Measurements from ENCODE around the gene TACC2. TPM values are rescaled to one million over a fixed set of nuclear protein-coding genes. Genes with fewer than 3 reads are reported as not detected.

The TACC2 gene
- total and polyA plus RNA-seq, 2 experiments from 2014 or later: 30.8 to 35.9 TPM

- TF ChIP-seq, protein P1, sequence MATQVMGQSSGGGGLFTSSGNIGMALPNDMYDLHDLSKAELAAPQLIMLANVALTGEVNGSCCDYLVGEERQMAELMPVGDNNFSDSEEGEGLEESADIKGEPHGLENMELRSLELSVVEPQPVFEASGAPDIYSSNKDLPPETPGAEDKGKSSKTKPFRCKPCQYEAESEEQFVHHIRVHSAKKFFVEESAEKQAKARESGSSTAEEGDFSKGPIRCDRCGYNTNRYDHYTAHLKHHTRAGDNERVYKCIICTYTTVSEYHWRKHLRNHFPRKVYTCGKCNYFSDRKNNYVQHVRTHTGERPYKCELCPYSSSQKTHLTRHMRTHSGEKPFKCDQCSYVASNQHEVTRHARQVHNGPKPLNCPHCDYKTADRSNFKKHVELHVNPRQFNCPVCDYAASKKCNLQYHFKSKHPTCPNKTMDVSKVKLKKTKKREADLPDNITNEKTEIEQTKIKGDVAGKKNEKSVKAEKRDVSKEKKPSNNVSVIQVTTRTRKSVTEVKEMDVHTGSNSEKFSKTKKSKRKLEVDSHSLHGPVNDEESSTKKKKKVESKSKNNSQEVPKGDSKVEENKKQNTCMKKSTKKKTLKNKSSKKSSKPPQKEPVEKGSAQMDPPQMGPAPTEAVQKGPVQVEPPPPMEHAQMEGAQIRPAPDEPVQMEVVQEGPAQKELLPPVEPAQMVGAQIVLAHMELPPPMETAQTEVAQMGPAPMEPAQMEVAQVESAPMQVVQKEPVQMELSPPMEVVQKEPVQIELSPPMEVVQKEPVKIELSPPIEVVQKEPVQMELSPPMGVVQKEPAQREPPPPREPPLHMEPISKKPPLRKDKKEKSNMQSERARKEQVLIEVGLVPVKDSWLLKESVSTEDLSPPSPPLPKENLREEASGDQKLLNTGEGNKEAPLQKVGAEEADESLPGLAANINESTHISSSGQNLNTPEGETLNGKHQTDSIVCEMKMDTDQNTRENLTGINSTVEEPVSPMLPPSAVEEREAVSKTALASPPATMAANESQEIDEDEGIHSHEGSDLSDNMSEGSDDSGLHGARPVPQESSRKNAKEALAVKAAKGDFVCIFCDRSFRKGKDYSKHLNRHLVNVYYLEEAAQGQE (IDR thresholded peaks at IDR 0.05; ENCODE audit: unreplicated experiment): no peak
- TF ChIP-seq ZNF331 (CRISPR knock-in tag; IDR thresholded peaks at IDR 0.05; ENCODE audit: low read depth): no peak
- no peak for TF ChIP-seq POLR2AphosphoS5 (IDR thresholded peaks at IDR 0.05; ENCODE audit: low read depth)
- no peak for TF ChIP-seq EZH2 (IDR thresholded peaks at IDR 0.05; ENCODE audit: low read depth, unreplicated experiment)
- no peak for TF ChIP-seq CREB1 (CRISPR knock-in tag; IDR thresholded peaks at IDR 0.05; ENCODE audit: low read depth)
- TF ChIP-seq ZNF114 (CRISPR knock-in tag; IDR thresholded peaks at IDR 0.05): no peak
Observed at GRCh38 chr10:121999301-121999700, 10.3 kb downstream of the TACC2 start (continued).

DNA sequence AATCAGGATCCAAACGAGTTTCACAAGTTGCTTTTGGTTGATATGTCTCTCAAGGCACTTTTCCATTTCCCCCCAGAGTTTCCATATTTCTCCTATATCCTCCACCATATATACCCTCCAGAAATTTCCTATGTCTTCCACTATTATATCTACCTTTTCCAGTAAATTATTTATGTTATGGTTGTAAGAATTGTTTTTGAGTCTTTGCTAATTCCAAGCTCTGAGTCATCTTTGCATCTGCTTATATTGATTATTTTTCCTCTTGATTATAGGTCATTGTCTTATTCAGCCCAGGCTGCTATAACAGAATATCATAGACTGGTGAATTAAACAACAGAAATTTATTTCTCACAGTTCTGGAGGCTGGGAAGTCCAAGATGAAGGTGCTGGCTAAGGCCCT lies 12.7 kb downstream of the TACC2 start:
- Histone ChIP-seq H3K79me2 (replicated peaks; ENCODE audit: insufficient read depth) (no peaks in the 10 kb centered on the region), H3K27me3 (ENCODE audit: insufficient read depth) (no peaks in the 10 kb centered on the region), H3K4me1 (ENCODE audit: insufficient read depth) (no peaks in the 10 kb centered on the region), H3K9me2 (ENCODE audit: insufficient read depth) (0 out of 2 replicates have a peak, but pooled peaks cover 3% of the 10 kb centered on the region), H3K4me3 (no peak overlapping the region), H3K27ac (ENCODE audit: low read depth) (no peak overlapping the region), H3F3A (replicated peaks; ENCODE audit: low read depth) (no peaks in the 10 kb centered on the region), H2AFZ (no peak overlapping the region), H3K36me3 (ENCODE audit: insufficient read depth) (no peaks in the 10 kb centered on the region), H4K20me1 (replicated peaks; ENCODE audit: insufficient read depth) (no peaks in the 10 kb centered on the region), H3K4me2 (no peak overlapping the region)
- no peak overlapping the region for H3K27ac Mint-ChIP-seq
- ATAC-seq: no peak
- DNase-seq (ENCODE audit: low spot score): no peak
- peaks cover 5% of the 10 kb centered on the region for H3K27me3 Mint-ChIP-seq (ENCODE audit: insufficient read depth, low read depth, poor library complexity)
- H3K4me1 Mint-ChIP-seq: no peaks in the 10 kb centered on the region
- TF ChIP-seq, protein P1 (IDR thresholded peaks at IDR 0.05; ENCODE audit: unreplicated experiment): no peak
- TF ChIP-seq POLR2AphosphoS5 (IDR thresholded peaks at IDR 0.05; ENCODE audit: low read depth) (no peak), EZH2phosphoT487 (IDR thresholded peaks at IDR 0.05; ENCODE audit: unreplicated experiment) (no peak), ETS1 (IDR thresholded peaks at IDR 0.05) (no peak), CREB1 (CRISPR knock-in tag; IDR thresholded peaks at IDR 0.05; ENCODE audit: low read depth) (no peak), STAT1 (IDR thresholded peaks at IDR 0.05; ENCODE audit: unreplicated experiment) (no peak), NANOG (IDR thresholded peaks at IDR 0.05; ENCODE audit: borderline replicate concordance) (no peak), ZNF331 (CRISPR knock-in tag; IDR thresholded peaks at IDR 0.05; ENCODE audit: low read depth) (no peak)
- TF ChIP-seq, protein P2, sequence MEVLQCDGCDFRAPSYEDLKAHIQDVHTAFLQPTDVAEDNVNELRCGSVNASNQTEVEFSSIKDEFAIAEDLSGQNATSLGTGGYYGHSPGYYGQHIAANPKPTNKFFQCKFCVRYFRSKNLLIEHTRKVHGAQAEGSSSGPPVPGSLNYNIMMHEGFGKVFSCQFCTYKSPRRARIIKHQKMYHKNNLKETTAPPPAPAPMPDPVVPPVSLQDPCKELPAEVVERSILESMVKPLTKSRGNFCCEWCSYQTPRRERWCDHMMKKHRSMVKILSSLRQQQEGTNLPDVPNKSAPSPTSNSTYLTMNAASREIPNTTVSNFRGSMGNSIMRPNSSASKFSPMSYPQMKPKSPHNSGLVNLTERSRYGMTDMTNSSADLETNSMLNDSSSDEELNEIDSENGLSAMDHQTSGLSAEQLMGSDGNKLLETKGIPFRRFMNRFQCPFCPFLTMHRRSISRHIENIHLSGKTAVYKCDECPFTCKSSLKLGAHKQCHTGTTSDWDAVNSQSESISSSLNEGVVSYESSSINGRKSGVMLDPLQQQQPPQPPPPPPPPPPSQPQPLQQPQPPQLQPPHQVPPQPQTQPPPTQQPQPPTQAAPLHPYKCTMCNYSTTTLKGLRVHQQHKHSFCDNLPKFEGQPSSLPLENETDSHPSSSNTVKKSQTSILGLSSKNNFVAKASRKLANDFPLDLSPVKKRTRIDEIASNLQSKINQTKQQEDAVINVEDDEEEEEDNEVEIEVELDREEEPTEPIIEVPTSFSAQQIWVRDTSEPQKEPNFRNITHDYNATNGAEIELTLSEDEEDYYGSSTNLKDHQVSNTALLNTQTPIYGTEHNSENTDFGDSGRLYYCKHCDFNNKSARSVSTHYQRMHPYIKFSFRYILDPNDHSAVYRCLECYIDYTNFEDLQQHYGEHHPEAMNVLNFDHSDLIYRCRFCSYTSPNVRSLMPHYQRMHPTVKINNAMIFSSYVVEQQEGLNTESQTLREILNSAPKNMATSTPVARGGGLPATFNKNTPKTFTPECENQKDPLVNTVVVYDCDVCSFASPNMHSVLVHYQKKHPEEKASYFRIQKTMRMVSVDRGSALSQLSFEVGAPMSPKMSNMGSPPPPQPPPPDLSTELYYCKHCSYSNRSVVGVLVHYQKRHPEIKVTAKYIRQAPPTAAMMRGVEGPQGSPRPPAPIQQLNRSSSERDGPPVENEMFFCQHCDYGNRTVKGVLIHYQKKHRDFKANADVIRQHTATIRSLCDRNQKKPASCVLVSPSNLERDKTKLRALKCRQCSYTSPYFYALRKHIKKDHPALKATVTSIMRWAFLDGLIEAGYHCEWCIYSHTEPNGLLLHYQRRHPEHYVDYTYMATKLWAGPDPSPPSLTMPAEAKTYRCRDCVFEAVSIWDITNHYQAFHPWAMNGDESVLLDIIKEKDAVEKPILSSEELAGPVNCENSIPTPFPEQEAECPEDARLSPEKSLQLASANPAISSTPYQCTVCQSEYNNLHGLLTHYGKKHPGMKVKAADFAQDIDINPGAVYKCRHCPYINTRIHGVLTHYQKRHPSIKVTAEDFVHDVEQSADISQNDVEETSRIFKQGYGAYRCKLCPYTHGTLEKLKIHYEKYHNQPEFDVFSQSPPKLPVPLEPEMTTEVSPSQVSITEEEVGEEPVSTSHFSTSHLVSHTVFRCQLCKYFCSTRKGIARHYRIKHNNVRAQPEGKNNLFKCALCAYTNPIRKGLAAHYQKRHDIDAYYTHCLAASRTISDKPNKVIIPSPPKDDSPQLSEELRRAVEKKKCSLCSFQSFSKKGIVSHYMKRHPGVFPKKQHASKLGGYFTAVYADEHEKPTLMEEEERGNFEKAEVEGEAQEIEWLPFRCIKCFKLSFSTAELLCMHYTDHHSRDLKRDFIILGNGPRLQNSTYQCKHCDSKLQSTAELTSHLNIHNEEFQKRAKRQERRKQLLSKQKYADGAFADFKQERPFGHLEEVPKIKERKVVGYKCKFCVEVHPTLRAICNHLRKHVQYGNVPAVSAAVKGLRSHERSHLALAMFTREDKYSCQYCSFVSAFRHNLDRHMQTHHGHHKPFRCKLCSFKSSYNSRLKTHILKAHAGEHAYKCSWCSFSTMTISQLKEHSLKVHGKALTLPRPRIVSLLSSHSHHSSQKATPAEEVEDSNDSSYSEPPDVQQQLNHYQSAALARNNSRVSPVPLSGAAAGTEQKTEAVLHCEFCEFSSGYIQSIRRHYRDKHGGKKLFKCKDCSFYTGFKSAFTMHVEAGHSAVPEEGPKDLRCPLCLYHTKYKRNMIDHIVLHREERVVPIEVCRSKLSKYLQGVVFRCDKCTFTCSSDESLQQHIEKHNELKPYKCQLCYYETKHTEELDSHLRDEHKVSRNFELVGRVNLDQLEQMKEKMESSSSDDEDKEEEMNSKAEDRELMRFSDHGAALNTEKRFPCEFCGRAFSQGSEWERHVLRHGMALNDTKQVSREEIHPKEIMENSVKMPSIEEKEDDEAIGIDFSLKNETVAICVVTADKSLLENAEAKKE (CRISPR knock-in tag; IDR thresholded peaks at IDR 0.05): no peak
- peaks cover 14% of the 10 kb centered on the region; the same call in 2 of the 3 replicates for H3K36me3 Mint-ChIP-seq (ENCODE audit: low read depth)
- no peak overlapping the region for H3K4me3 Mint-ChIP-seq
- peaks cover 36% of the 10 kb centered on the region for H3K9me3 Mint-ChIP-seq
